Activated CD4-positive, alpha-beta memory T cell treated with anti-CD3 and anti-CD28 coated beads, Interleukin-2, amount 10 ng/mL, durations not matched to agents 7 days and 5 days (primary cell): Measurements from ENCODE around the gene RPRD1A. TPM values are rescaled to one million over a fixed set of nuclear protein-coding genes. Genes with fewer than 3 reads are reported as not detected.
"Not testable (repeated sequence)": the region's sequence is repeated elsewhere in the genome, so short reads cannot be mapped to it uniquely, and the experiment has no call there.

Experiments
- CTCF ChIA-PET: fragments of 350-600 bp; sonication (Branson Sonifier 250); formaldehyde crosslinking; loops from one replicate; lab custom pipeline; 2021; ENCODE audit warnings: antibody characterized with exemption, inconsistent platforms; lab: Charles Lee
- POLR2A ChIA-PET: fragments of 350-600 bp; sonication (Branson Sonifier 250); formaldehyde crosslinking; loops from one replicate; lab custom pipeline; 2021; ENCODE audit warnings: antibody characterized with exemption; lab: Charles Lee
- DNase-seq: peaks from one replicate; pipeline ENCODE4 v3.0.0-alpha.2; 2020
- H3K27ac Mint-ChIP-seq: one replicate; pipeline ENCODE4 v1.8.0; 2021; ENCODE audit warnings: mild to moderate bottlenecking, mixed read lengths
- H3K27me3 Mint-ChIP-seq: one replicate; pipeline ENCODE4 v1.8.0; 2021; ENCODE audit warnings: mixed read lengths
- H3K36me3 Mint-ChIP-seq: one replicate; pipeline ENCODE4 v1.8.0; 2021; ENCODE audit warnings: low read depth, mixed read lengths
- H3K4me1 Mint-ChIP-seq: one replicate; pipeline ENCODE4 v1.8.0; 2021; ENCODE audit warnings: mixed read lengths
- H3K4me3 Mint-ChIP-seq: one replicate; pipeline ENCODE4 v1.8.0; 2021; ENCODE audit warnings: mild to moderate bottlenecking, mixed read lengths
- H3K9me3 Mint-ChIP-seq: one replicate; pipeline ENCODE4 v1.8.0; 2021; ENCODE audit warnings: mixed read lengths
- total RNA-seq, 2 experiments: library from RNA; stranded (reverse); gene quantifications; one replicate each; pipeline ENCODE4 v1.2.3, GENCODE V29; 2021

The RPRD1A gene
- total RNA-seq, 2 experiments from 2014 or later: 25.1 to 27.6 TPM

GRCh38 chr18:36043153-36043552, 24.2 kb downstream of the RPRD1A start:
- H3K27me3 Mint-ChIP-seq: no peaks in the 10 kb centered on the region
- peaks cover 13% of the 10 kb centered on the region for H3K9me3 Mint-ChIP-seq
- H3K27ac Mint-ChIP-seq: no peak overlapping the region
- CTCF ChIA-PET: no interaction called here
- peaks cover 35% of the 10 kb centered on the region for H3K36me3 Mint-ChIP-seq
- POLR2A ChIA-PET: no interaction called here
- no peak for DNase-seq
- no peak overlapping the region for H3K4me3 Mint-ChIP-seq
- H3K4me1 Mint-ChIP-seq: peaks cover 8% of the 10 kb centered on the region

DNA sequence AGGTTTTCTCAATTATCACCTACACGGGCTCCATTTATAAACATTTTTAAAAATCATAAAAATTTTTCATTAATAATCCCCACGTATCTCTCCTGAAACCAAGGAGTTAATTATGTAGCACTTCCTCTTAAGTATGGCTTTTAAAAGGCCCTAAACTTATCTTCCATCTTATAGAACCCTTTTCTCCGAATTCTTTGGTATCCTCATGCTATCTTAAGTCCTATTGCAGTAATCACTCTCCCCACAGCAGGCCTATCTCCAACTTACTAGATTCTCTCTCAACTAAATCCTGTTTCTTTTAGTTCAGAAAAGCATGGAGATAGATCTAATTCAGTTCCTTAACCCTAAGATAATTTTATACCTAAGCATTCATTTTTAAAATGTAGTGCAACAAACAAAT, 26.2 kb downstream of the RPRD1A start:
- Mint-ChIP-seq H3K27ac (no peak overlapping the region), H3K36me3 (peaks cover 40% of the 10 kb centered on the region), H3K27me3 (no peaks in the 10 kb centered on the region), H3K9me3 (peaks cover 16% of the 10 kb centered on the region), H3K4me3 (no peak overlapping the region), H3K4me1 (peaks cover 3% of the 10 kb centered on the region)
- CTCF ChIA-PET: no interaction called here
- no peak for DNase-seq
- POLR2A ChIA-PET: no interaction called here

DNA sequence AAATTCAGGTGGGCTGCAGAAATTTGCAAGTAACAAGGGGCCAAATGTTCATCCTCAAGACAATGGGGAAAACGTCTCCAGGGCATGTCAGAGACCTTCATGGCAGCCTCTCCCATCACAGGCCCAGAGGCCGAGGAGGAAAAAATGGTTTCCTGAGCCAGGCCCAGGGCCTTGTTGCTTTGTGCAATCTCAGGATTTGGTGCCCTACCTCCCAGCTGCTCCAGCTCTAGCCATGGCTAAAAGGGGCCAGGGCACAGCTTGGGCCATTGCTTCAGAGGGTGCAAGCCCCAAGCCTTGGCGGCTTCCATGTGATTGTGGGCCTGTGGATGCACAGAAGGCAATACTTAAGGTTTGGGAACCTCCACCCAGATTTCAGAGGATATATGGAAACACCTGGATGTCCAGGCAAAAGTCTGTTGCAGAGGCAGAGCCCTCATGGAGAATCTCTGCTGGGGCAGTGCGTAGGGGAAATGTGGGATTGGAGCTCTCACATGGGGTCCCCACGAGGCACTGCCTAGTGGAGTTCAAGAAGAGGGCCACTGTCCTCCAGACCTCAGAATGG, 29.2 kb downstream of the RPRD1A start:
- Mint-ChIP-seq H3K27ac (no peak overlapping the region), H3K27me3 (no peaks in the 10 kb centered on the region), H3K36me3 (peaks cover 34% of the 10 kb centered on the region), H3K4me1 (peaks cover 12% of the 10 kb centered on the region), H3K4me3 (no peak overlapping the region), H3K9me3 (peaks cover 16% of the 10 kb centered on the region)
- ChIA-PET CTCF (no interaction called here), POLR2A (no interaction called here)
- DNase-seq: no peak

GRCh38 chr18:36035253-36035652, 32.1 kb downstream of the RPRD1A start:
- H3K4me3 Mint-ChIP-seq: no peak overlapping the region
- H3K27ac Mint-ChIP-seq: no peak overlapping the region
- ChIA-PET CTCF (no interaction called here), POLR2A (no interaction called here)
- peaks cover 15% of the 10 kb centered on the region for H3K9me3 Mint-ChIP-seq
- no peaks in the 10 kb centered on the region for H3K27me3 Mint-ChIP-seq
- H3K36me3 Mint-ChIP-seq: peaks cover 47% of the 10 kb centered on the region
- no peak for DNase-seq
- peaks cover 13% of the 10 kb centered on the region for H3K4me1 Mint-ChIP-seq

DNA sequence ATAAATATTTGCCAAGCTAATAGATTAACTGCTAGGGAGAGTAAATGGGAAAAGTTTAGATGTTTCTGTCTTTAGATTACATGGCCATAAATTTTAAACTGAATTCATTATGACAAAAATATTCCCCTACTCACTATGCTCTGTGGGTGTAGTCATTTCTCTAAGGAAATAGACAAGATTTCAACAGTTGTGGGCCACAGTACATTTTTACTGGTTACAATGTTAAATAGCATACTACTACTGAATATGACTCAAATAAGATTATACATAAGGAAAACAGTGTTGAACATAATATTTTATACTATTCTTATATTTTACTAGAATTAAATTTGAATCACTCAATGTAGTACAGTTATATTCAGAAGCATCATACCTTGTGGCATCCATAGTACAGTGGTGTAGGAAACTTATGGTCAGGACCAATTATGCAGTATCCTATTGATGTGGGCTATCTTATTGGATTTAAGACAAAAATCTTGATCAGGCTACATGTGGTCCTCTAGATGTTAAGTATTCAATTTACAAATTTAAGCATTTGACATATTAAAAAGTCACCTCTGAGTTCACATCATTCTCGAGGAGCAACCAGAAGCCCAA, 33.0 kb downstream of the RPRD1A start:
- Mint-ChIP-seq H3K4me3 (no peak overlapping the region), H3K27ac (no peak overlapping the region), H3K9me3 (peaks cover 15% of the 10 kb centered on the region), H3K36me3 (peaks cover 42% of the 10 kb centered on the region), H3K4me1 (peaks cover 14% of the 10 kb centered on the region), H3K27me3 (no peaks in the 10 kb centered on the region)
- DNase-seq: no peak
- ChIA-PET CTCF (interaction anchor here (1.7 kb wide), 1 partner anchor 17 kb away, joined by 7 read pairs; no protein-coding TSS in a partner anchor), POLR2A (no interaction called here)

DNA sequence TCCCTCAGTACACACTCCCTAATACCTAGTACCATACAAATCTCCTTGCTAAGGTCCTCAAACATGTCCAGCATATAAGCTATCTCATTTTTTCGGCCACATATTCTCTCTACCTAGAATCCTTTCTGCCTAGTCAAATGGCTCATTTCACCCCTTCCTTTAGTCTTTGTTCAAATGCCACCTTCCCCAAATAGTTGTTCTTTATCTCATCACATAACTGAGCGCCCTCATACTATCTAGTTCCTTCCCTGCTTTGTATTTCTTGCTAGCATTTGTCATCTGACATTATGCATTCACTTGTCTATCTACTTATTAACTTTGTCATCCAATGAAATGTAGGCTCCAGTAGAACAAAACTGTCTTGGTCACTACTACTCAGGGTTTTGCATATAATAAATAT, 35.5 kb downstream of the RPRD1A start:
- Mint-ChIP-seq H3K9me3 (no peaks in the 10 kb centered on the region), H3K36me3 (peaks cover 26% of the 10 kb centered on the region), H3K27ac (no peak overlapping the region), H3K27me3 (no peaks in the 10 kb centered on the region), H3K4me1 (peaks cover 23% of the 10 kb centered on the region), H3K4me3 (no peak overlapping the region)
- DNase-seq: no peak
- ChIA-PET POLR2A (no interaction called here), CTCF (interaction anchor here (1.0 kb wide), 1 partner anchor 13 kb away, joined by 3 read pairs; no protein-coding TSS in a partner anchor)

DNA sequence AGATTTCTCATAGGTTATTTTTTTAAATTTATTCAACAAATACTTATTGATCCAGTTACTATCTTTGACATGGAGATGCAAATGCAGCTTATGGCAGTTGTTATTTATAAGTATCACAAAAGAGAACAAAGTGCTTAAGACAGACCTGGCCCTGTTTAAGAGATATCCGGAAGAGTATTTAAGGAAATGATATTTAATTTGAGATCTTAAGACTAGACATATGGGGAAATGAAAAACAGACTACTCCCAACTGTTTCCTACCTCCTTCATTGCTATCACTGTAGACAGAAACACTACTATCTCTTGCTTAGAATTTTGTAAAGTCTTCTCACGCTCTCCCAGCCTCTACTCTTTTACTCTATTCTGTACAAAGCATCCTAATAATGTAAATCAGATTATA, 36.0 kb downstream of the RPRD1A start:
- Mint-ChIP-seq H3K36me3 (peaks cover 28% of the 10 kb centered on the region), H3K4me1 (peaks cover 23% of the 10 kb centered on the region), H3K4me3 (no peak overlapping the region), H3K9me3 (no peaks in the 10 kb centered on the region), H3K27me3 (no peaks in the 10 kb centered on the region), H3K27ac (no peak overlapping the region)
- POLR2A ChIA-PET: no interaction called here
- DNase-seq: no peak
- CTCF ChIA-PET: interaction anchor here (1.0 to 1.3 kb wide), 2 partner anchors 12 to 64 kb away, joined by 3 read pairs; no protein-coding TSS in a partner anchor

DNA sequence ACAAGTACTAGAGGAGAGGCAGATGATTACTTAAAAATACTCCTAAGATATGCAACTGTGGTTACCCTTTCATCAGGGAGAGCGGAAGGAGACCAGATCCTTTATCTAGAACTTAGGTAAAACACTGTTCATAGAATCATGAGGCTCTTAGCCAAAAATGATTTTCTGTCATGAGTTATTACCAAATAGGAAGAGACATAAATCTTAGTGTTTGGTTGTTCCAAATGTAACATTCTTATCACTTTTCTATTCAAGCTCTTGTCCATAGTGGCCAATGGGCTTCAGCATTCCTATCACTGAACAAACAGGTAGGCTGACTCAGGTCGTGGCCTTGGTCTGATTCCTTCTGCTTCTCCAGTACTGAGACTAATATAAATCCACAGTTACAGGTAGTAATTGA, 38.5 kb downstream of the RPRD1A start:
- Mint-ChIP-seq H3K9me3 (no peaks in the 10 kb centered on the region), H3K4me3 (no peak overlapping the region), H3K27ac (no peak overlapping the region), H3K36me3 (peaks cover 40% of the 10 kb centered on the region), H3K27me3 (no peaks in the 10 kb centered on the region), H3K4me1 (peaks cover 19% of the 10 kb centered on the region)
- POLR2A ChIA-PET: interaction anchor here (1.0 to 1.4 kb wide), 2 partner anchors 38 to 100 kb away, joined by 3 to 4 read pairs; partner anchors contain the start of gene SLC39A6
- CTCF ChIA-PET: interaction anchor here (1.8 kb wide), 1 partner anchor 11 kb away, joined by 5 read pairs; no protein-coding TSS in a partner anchor
- DNase-seq: no peak

DNA sequence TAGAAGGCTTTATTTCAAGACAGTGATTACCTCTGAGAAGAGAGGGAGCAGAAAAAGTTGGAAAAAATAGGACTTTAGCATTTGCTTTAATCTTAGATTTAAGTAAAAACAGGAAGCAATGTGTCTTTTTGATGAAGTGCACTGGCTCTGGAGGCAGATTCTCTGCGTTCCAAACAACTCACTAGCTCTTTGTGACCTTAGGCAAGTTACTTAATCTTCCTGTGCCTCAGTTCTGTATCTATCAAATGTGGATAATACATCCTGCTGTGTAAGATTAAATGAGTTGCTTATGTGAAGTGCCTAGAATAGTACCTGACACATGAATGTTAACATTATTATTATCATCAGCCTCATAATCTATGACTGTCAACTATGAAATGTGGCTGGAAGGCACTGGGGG, 42.3 kb downstream of the RPRD1A start:
- POLR2A ChIA-PET: no interaction called here
- Mint-ChIP-seq H3K27ac (peak overlapping the region; percentile 0), H3K4me3 (no peak overlapping the region)

DNA sequence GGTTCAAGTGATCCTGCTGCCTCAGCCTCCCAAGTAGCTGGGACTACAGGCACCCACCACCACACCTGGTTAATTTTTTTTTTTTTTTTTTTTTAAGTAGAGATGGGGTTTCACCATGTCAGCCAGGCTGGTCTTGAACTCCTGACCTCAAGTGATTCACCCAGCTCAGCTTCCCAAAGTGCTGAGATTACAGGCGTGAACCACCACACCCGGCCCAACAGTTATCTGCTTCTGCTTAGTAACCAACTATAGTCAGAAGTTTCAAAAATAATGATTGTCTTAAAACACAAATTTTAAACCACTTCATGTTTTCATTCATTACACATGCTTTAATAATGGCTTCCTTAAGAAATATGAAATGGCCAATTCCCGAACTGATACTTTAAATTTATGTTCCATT, 43.1 kb downstream of the RPRD1A start:
- H3K4me1 Mint-ChIP-seq, H3K27ac Mint-ChIP-seq, POLR2A ChIA-PET, H3K4me3 Mint-ChIP-seq, CTCF ChIA-PET, DNase-seq, H3K9me3 Mint-ChIP-seq, H3K27me3 Mint-ChIP-seq: not testable (repeated sequence)
- H3K36me3 Mint-ChIP-seq: peaks cover 19% of the 10 kb centered on the region

More for the DNA sequence above, 42.3 kb downstream of the RPRD1A start:
- no peak for DNase-seq
- no peaks in the 10 kb centered on the region for H3K9me3 Mint-ChIP-seq
- H3K4me1 Mint-ChIP-seq: peaks cover 11% of the 10 kb centered on the region
- H3K36me3 Mint-ChIP-seq: peaks cover 22% of the 10 kb centered on the region
- no peaks in the 10 kb centered on the region for H3K27me3 Mint-ChIP-seq
- CTCF ChIA-PET: interaction anchor here (1.1 kb wide), 1 partner anchor 9 kb away, joined by 4 read pairs; no protein-coding TSS in a partner anchor

GRCh38 chr18:36023336-36023735, 44.0 kb downstream of the RPRD1A start:
- Mint-ChIP-seq H3K4me3 (no peak overlapping the region), H3K4me1 (peaks cover 1% of the 10 kb centered on the region), H3K27ac (no peak overlapping the region), H3K36me3 (peaks cover 16% of the 10 kb centered on the region), H3K9me3 (no peaks in the 10 kb centered on the region), H3K27me3 (no peaks in the 10 kb centered on the region)
- CTCF ChIA-PET: no interaction called here
- DNase-seq: no peak
- POLR2A ChIA-PET: no interaction called here

DNA sequence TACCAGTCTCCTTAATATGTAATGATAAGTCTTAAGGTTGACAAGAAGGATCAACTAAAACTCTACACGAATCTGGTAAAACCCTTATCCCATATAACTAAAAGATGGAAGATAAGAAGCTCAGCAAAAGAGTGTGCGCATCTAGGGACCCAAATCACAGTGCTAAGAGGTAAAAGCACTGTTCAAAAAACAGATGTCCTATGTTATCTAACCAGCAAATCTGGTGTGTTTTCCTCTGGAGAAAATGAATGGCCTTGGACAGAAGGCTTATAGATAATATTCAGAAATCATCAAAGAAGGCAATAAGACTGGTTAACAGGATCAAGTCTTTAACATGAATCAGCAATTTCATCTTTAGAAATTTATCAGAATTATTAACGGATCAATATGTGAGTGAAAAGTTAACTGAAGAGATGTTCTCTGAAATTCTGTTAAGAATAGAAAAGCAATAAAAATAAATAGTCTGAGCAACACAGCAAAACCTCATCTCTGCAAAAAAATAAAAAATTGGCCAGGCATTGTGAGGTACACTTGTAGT, 47.1 kb downstream of the RPRD1A start:
- Mint-ChIP-seq H3K27ac (no peak overlapping the region), H3K9me3 (no peaks in the 10 kb centered on the region), H3K36me3 (peaks cover 2% of the 10 kb centered on the region), H3K4me1 (peaks cover 1% of the 10 kb centered on the region), H3K4me3 (no peak overlapping the region), H3K27me3 (no peaks in the 10 kb centered on the region)
- ChIA-PET POLR2A (no interaction called here), CTCF (interaction anchor here (0.6 to 1.8 kb wide), 2 partner anchors 74 to 264 kb away, joined by 3 to 5 read pairs; no protein-coding TSS in a partner anchor)
- no peak for DNase-seq

DNA sequence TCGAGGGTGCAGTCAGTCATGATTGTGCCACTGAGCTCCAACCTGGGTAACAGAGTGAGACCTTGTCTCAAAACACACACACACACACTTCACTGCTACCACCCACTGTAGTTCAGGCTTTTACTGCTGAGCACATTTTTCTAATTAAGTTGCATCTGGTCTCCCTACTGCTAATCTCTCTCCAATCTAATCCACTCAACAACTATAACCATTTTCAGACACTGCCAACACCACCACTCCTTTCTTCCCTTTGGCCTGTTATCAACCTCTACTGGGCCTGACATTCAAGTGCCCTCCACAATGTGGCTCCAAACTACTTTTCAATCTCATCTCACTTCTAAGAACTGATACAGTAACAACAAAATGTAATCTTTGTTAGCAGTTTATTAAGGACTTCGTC, 50.1 kb downstream of the RPRD1A start:
- Mint-ChIP-seq H3K27me3 (no peaks in the 10 kb centered on the region), H3K9me3 (no peaks in the 10 kb centered on the region), H3K4me1 (no peaks in the 10 kb centered on the region), H3K4me3 (no peak overlapping the region), H3K36me3 (no peaks in the 10 kb centered on the region), H3K27ac (no peak overlapping the region)
- no peak for DNase-seq
- ChIA-PET POLR2A (interaction anchor here (1.1 kb wide), 1 partner anchor 44 kb away, joined by 3 read pairs; no protein-coding TSS in a partner anchor), CTCF (interaction anchor here (0.6 to 2.7 kb wide), 25 partner anchors 8 to 793 kb away, joined by 3 to 43 read pairs (median 4); partner anchors contain the start of gene RPRD1A)
